HL-60 (cell line): ENCODE results near the gene SYNPO.

Source experiments
- DNase-seq, 2 experiments: peaks; one replicate each; pipeline ENCODE4 v3.0.0-alpha.2; 2010 to 2020; ENCODE audit warnings: low read depth in 1 of 2, low spot score in 1 of 2
- H3K27ac ChIP-seq: fragments of 250-450 bp; sonication (Bioruptor Pico); replicated peaks from 2 replicates; pipeline ENCODE4 v1.5.1; 2020; ENCODE audit warnings: mild to moderate bottlenecking, moderate library complexity
- H3K27me3 ChIP-seq: fragments of 250-450 bp; sonication (Bioruptor Pico); 2 replicates; pipeline ENCODE4 v1.5.1; 2021; ENCODE audit warnings: mild to moderate bottlenecking, moderate library complexity; ENCODE audit not compliant: insufficient read depth, poor library complexity, severe bottlenecking
- H3K4me3 ChIP-seq: replicated peaks from 2 replicates; pipeline ENCODE4 v1.5.1; 2011; ENCODE audit warnings: mild to moderate bottlenecking, control low read depth, low read length; ENCODE audit not compliant: insufficient read depth
- CTCF ChIP-seq: IDR thresholded peaks from one replicate; pipeline ENCODE4 v1.5.1; 2011; ENCODE audit warnings: low read length, control low read depth, inconsistent platforms; ENCODE audit not compliant: insufficient read depth
- GABPA ChIP-seq: IDR thresholded peaks from 2 replicates; pipeline ENCODE4 v1.6.1; 2012; ENCODE audit warnings: low read depth
- POLR2AphosphoS5 ChIP-seq: IDR thresholded peaks from 2 replicates; pipeline ENCODE4 v1.6.1; 2012; ENCODE audit warnings: low read depth
- REST ChIP-seq: IDR thresholded peaks from 2 replicates; pipeline ENCODE4 v1.6.1; 2012; ENCODE audit warnings: low read depth; ENCODE audit not compliant: insufficient replicate concordance
- SPI1 ChIP-seq: IDR thresholded peaks from 2 replicates; pipeline ENCODE4 v1.6.1; 2012; ENCODE audit warnings: low read depth, mild to moderate bottlenecking, borderline replicate concordance

SYNPO gene

GRCh38 chr5:150612405-150612804 lies 28.1 kb upstream of the SYNPO start:
- TF ChIP-seq CTCF (no peak), REST (no peak), SPI1 (no peak), GABPA (no peak), POLR2AphosphoS5 (no peak)
- no peak for DNase-seq
- no peak overlapping the region for H3K4me3 ChIP-seq
- H3K27me3 ChIP-seq, result peaks cover 3% of the 10 kb centered on the region
- no peak overlapping the region for H3K27ac ChIP-seq

DNA sequence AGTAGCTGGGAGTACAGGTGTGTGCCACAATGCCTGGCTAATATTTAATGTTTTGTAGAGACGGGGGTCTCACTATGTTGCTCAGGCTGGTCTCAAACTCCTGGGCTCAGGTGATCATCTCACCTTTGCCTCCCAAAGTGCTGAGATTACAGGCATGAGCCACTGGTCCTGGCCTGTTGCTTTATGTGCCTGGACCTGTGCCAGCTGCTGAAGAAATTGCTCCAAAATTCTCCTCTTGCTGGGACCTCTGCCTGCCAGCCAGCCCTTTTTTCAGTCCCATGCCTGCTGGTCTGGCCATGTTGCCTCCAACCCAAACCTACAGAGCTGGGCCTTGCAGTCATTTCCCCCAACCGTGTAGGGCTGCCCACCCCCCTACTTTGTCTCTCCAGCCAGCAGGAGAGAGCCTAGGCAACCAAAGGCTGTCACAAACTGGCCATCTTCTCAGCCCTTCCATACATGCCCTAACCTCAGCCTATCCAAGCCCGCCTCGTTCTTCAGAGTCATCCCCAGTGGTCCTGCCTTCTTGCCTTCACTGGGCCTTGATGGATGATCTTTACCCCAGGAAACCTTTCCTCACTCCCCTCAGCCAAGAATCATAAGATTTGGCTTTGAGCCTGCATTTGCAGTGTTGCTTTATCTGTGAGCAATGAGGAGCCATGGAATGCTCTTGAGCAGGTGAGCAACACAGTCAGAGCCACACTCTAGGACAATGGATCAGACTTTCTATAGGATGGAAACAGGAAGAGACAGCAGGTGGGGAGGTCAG lies 27.4 kb upstream of the SYNPO start:
- Histone ChIP-seq H3K27ac (no peak overlapping the region), H3K4me3 (no peak overlapping the region), H3K27me3 (peaks cover 3% of the 10 kb centered on the region)
- DNase-seq, result no peak
- no peak for TF ChIP-seq SPI1
- no peak for TF ChIP-seq POLR2AphosphoS5
- TF ChIP-seq CTCF, result no peak
- TF ChIP-seq GABPA, result no peak
- TF ChIP-seq REST, result no peak

DNA sequence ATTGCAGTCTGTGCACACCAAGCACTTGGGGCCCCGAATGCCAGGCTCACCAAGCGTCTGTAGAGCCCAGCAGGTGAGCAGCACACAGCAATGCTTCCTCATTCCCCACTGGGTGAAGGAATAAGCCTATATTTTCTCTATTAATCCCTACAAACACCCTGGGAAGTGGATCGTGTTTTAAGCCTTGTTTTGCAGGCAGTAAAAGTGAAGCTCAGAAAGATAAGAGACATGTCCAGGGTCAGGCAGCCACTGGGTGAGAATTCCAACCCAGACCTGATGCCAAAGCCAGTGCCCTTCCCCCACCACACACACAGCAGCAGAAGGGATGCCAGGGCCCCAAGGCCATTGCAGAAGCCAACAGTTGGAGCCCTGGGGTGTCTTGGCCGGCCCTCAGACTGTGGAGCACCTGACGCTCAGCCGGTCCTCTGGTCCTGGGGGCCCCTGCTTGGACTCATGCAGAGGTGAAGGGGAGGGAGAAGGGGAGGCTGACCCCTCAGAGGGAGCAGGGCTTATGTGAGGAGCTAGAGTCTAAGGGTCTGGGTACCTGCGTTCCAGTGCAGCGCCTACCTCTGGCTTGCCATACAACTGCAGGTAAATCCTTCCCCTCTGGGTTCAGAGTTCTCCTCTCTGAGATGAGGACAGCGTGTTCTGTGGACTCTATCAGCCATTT lies 26.3 kb upstream of the SYNPO start:
- DNase-seq, result no peak
- TF ChIP-seq POLR2AphosphoS5 (no peak), REST (no peak), SPI1 (no peak)
- H3K27me3 ChIP-seq, result peaks cover 3% of the 10 kb centered on the region
- H3K27ac ChIP-seq, result no peak overlapping the region
- H3K4me3 ChIP-seq, result no peak overlapping the region
